Body of pancreas (tissue), 4 donors: ENCODE measurements around the gene HOXA3. TPM values are rescaled to one million over a fixed set of nuclear protein-coding genes. Genes with fewer than 3 reads are reported as not detected.

Experiments
- ATAC-seq: fragments of 150-250 bp; one replicate; pipeline ENCODE4 v1.9.1; 2016
- DNase-seq, 4 donors: peaks; one replicate each; pipeline ENCODE4 v3.0.0-alpha.2; 2019
- H3K27ac ChIP-seq, 4 donors: fragments of 200-600 bp; sonication (generic); 1 replicate in 3 of 4; 2 replicates in 1 of 4; pipeline versions ENCODE4 v1.5.1 to v1.6.1; 2016 to 2019; ENCODE audit warnings: mild to moderate bottlenecking in 1 of 4, mixed read lengths in 1 of 4, moderate library complexity in 1 of 4
- H3K27me3 ChIP-seq, 2 donors: fragments of 200-600 bp; sonication (generic); one replicate each; pipeline ENCODE4 v1.6.0; 2016; ENCODE audit warnings: mild to moderate bottlenecking in 1 of 2
- H3K36me3 ChIP-seq, 2 donors: fragments of 200-600 bp; sonication (generic); replicated peaks in 1 of 2; 2 replicates each; pipeline ENCODE4 v1.5.1; 2016; ENCODE audit warnings: low read depth in 2 of 2; ENCODE audit not compliant: insufficient read depth in 1 of 2
- H3K4me1 ChIP-seq: fragments of 200-600 bp; sonication (generic); one replicate; pipeline ENCODE4 v1.6.0; 2016
- H3K4me3 ChIP-seq, 2 donors: fragments of 200-600 bp; sonication (generic); 1 replicate in 1 of 2; 2 replicates in 1 of 2; pipeline ENCODE4 v1.5.1; 2016 to 2019
- H3K9me3 ChIP-seq, 3 donors: fragments of 200-600 bp; sonication (generic); 1 replicate in 2 of 3; 2 replicates in 1 of 3; pipeline ENCODE4 v1.5.1; 2016
- CTCF ChIP-seq, 7 experiments: fragments of 450-650 bp in 4 of 7; fragments of 200-600 bp in 3 of 7; sonication (generic) in 3 of 7; IDR thresholded peaks; one replicate each; pipeline ENCODE4 v1.5.1; 2016 to 2019; ENCODE audit warnings: antibody characterized with exemption in 7 of 7
- POLR2A ChIP-seq, 3 donors: fragments of 450-650 bp; IDR thresholded peaks; one replicate each; pipeline ENCODE4 v1.6.1; 2016; ENCODE audit warnings: antibody characterized with exemption in 3 of 3, mild to moderate bottlenecking in 2 of 3
- WGBS, 2 donors: methylation state at CpG; one replicate each; pipeline ENCODE4 v1.1.5; 2017; 5-methylcytosine and 5-hydroxymethylcytosine counted together
- intact Hi-C: fragments of 100-400 bp; cut with DNase I; formaldehyde crosslinking; loops from one replicate; pipeline ENCODE4 v1.15.1; 2023
- total RNA-seq, 2 donors: library from RNA; depleted of rRNA; stranded (reverse); fragments of >200 nt; gene quantifications; one replicate each; pipeline ENCODE4 v1.1.0, GENCODE V29; 2016

The HOXA3 gene
- total RNA-seq, 2 donors from 2014 or later: 1.6 TPM; not detected in 1

DNA sequence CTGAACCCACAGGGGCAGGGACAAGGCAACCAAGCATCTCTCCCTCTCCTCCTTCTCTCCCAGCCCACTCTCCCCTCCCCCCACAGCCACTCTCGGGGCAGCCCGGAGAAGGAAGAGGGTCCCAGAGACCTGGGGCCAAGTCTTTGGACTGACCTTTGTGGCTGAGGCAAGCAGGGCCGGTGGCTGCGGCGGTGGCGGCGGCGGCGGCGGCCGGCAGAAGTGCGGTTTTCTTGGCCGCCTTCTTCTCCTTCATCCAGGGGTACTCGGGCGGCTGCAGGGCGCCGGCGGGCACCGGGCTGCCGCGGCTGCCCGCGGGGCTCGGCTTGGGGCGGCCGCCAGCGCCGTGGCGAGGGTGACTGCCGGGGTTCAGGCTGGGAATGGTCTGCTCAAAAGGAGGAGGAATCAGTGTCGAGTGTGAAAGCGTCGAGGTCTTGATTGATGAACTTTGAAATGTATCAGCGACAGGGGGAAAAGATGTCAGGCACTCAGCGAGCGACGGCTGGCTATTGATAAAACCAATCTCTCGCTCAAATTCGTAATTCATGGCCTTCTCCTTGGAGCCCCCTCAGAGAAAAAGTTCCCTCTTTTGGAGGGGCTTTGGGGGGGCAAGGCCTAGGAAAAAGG lies 50.3 kb downstream of the HOXA3 start:
- no peaks in the 10 kb centered on the region for H3K9me3 ChIP-seq
- 4 to 10% methylated on average over 11 to 37 of the region's 39 CpGs for WGBS, 2 donors
- H3K27ac ChIP-seq: peak overlapping the region in 3 of 4 donors; percentile 2 to 45 (median 23)
- peaks cover 9 to 71% of the 10 kb centered on the region in 2 donors for H3K27me3 ChIP-seq
- DNase-seq (no peak), ATAC-seq (no peak)
- intact Hi-C loops: no loop called here
- H3K36me3 ChIP-seq: no peaks in the 10 kb centered on the region
- TF ChIP-seq POLR2A (IDR thresholded peaks at IDR 0.05) (no peak), CTCF (IDR thresholded peaks at IDR 0.05) (no peak)
- H3K4me1 ChIP-seq: peaks cover 22% of the 10 kb centered on the region
- no peak overlapping the region for H3K4me3 ChIP-seq

- peak overlapping the region in 2 of 4 donors; percentile 23 to 45 for H3K27ac ChIP-seq
- H3K27me3 ChIP-seq: peaks cover 9 to 71% of the 10 kb centered on the region in 2 donors
- ATAC-seq: no peak
- intact Hi-C loops: no loop called here
- H3K9me3 ChIP-seq: no peaks in the 10 kb centered on the region
- H3K4me3 ChIP-seq: no peak overlapping the region
- peaks cover 24% of the 10 kb centered on the region for H3K4me1 ChIP-seq
- H3K36me3 ChIP-seq: no peaks in the 10 kb centered on the region
- TF ChIP-seq CTCF (IDR thresholded peaks at IDR 0.05): no peak
- no peak for TF ChIP-seq POLR2A (IDR thresholded peaks at IDR 0.05)
- DNase-seq: no peak
- WGBS, 2 donors: 11 to 12% methylated on average over 25 of the region's 25 CpGs
These were observed 51.0 kb downstream of the HOXA3 start for GRCh38 chr7:27101171-27101956.

DNA sequence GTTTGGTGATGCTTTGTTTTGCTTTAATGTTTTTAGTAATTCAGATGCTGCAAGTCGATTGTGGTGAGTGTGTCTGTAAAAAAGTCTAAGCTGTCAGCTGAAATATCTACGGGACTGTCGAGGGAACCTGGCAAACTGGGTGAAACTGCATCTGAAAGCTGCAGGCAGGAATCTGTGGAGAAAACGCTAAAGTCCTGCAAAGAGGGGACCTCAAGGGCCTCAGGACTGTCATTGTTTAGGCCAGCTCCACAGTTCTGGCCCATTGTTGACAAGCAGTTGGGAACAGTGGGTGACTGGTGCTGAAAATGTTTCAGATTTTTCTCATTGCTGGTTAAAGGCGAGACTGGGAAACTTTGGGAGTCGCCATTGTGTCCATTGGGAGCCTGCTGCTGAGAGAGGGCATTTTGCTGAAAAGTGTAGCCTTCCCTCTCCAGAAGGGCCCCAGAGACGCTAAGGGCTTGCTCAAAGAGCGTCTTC lies 51.7 kb downstream of the HOXA3 start:
- Histone ChIP-seq H3K4me3 (no peak overlapping the region), H3K36me3 (no peaks in the 10 kb centered on the region), H3K27me3 (peaks cover 9 to 74% of the 10 kb centered on the region in 2 donors), H3K4me1 (peaks cover 28% of the 10 kb centered on the region), H3K27ac (peak overlapping the region in 1 of 4 donors; percentile 45), H3K9me3 (no peaks in the 10 kb centered on the region)
- intact Hi-C loops: no loop called here
- TF ChIP-seq POLR2A (IDR thresholded peaks at IDR 0.05) (no peak), CTCF (IDR thresholded peaks at IDR 0.05) (no peak)
- DNase-seq (no peak), ATAC-seq (no peak)
- 23 to 24% methylated on average over 8 of the region's 8 CpGs for WGBS, 2 donors

DNA sequence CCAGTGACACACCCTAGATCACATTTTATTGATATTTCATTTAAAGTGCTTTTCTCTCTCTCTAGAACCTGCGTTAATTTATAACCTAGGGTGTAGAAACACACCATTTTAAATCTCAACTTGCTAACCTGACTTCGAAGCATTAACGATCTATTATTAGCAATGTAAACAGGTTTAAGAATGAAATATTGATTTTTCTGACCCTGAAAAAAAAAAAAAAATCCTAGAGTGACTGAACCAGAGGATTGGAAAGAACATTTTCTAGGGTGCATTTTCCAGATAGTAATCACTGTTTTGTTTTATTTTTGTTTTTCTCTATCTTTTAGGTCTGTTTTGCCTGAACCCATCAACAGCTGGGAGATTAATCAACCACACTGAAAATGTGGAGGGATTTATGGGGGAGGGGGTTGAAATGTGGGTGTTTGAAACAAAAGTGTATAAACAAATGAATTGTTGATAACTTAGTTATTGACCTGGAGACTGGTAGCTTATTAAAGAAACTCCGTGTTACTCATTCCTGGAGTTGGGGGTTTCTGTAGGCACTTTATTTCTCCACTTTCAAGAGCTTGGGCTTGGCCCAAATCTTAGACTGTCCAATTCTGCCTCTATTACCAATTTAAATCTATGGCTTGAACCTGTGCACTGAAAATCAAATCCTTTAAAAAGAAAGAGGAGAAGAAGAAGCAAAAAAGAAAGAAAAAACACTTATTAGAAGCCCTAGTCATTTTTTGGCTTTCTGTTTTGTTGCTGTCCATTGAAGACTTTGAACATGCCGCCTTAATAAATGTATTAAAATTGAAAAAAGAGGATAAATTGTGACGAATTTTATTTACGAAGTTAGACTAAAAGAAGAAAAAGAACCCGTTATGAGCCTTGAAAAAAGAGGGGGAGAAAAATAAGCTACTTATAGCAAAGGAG lies 52.7 kb downstream of the HOXA3 start:
- 17 to 28% methylated on average over 8 of the region's 8 CpGs for WGBS, 2 donors
- ATAC-seq (no peak), DNase-seq (no peak)
- H3K9me3 ChIP-seq: no peaks in the 10 kb centered on the region
- H3K27ac ChIP-seq: no peak overlapping the region
- TF ChIP-seq CTCF (IDR thresholded peaks at IDR 0.05) (no peak), POLR2A (IDR thresholded peaks at IDR 0.05) (no peak)
- H3K36me3 ChIP-seq: no peaks in the 10 kb centered on the region
- H3K27me3 ChIP-seq: peaks cover 9 to 76% of the 10 kb centered on the region in 2 donors
- no peak overlapping the region for H3K4me3 ChIP-seq
- intact Hi-C loops: no loop called here
- peaks cover 28% of the 10 kb centered on the region for H3K4me1 ChIP-seq
